COLO668 (cell line): ENCODE measurements around the gene LRRC53.

Experiments
- DNase-seq: peaks from one replicate; lab custom pipeline; 2025; ENCODE audit not compliant: unreplicated experiment; lab: John Stamatoyannopoulos, UW

Gene LRRC53

GRCh38 chr1:74498901-74499300 is 13.5 kb downstream of the LRRC53 start:
- DNase-seq: no peak

- DNase-seq: no peak
Measured at GRCh38 chr1:74496669-74497068, 15.7 kb downstream of the LRRC53 start.

GRCh38 chr1:74486036-74486435 is 26.4 kb downstream of the LRRC53 start:
- DNase-seq: no peak

GRCh38 chr1:74485622-74486021 is 26.8 kb downstream of the LRRC53 start:
- no peak for DNase-seq

- no peak for DNase-seq
Measured at GRCh38 chr1:74481607-74482006, 30.8 kb downstream of the LRRC53 start.

GRCh38 chr1:74480068-74480467 is 32.3 kb downstream of the LRRC53 start:
- no peak for DNase-seq

- no peak for DNase-seq
Measured at GRCh38 chr1:74478979-74479378, 33.4 kb downstream of the LRRC53 start.

GRCh38 chr1:74474585-74474984 is 37.8 kb downstream of the LRRC53 start:
- DNase-seq: no peak

- no peak for DNase-seq
Measured at GRCh38 chr1:74471470-74471869, 40.9 kb downstream of the LRRC53 start.

- DNase-seq: no peak
Measured at GRCh38 chr1:74470936-74471335, 41.5 kb downstream of the LRRC53 start.

- no peak for DNase-seq
Measured at GRCh38 chr1:74470251-74470650, 42.2 kb downstream of the LRRC53 start.

GRCh38 chr1:74468982-74469603 is 43.3 kb downstream of the LRRC53 start:
- DNase-seq: no peak

- DNase-seq: peak; percentile 28
Measured at GRCh38 chr1:74467786-74468377, 44.5 kb downstream of the LRRC53 start.

GRCh38 chr1:74465193-74465681 is 47.2 kb downstream of the LRRC53 start:
- no peak for DNase-seq

GRCh38 chr1:74464037-74464436 is 48.4 kb downstream of the LRRC53 start:
- no peak for DNase-seq

- DNase-seq: no peak
Measured at GRCh38 chr1:74463333-74463988, 49.0 kb downstream of the LRRC53 start.

- DNase-seq: no peak
Measured at GRCh38 chr1:74457253-74457652, 55.2 kb downstream of the LRRC53 start.

GRCh38 chr1:74455390-74455789 is 57.0 kb downstream of the LRRC53 start:
- DNase-seq: no peak

GRCh38 chr1:74453277-74453676 is 59.1 kb downstream of the LRRC53 start:
- DNase-seq: no peak

- DNase-seq: no peak
Measured at GRCh38 chr1:74452035-74452434, 60.4 kb downstream of the LRRC53 start.

GRCh38 chr1:74437035-74437434 is 75.4 kb downstream of the LRRC53 start:
- DNase-seq: no peak

- no peak for DNase-seq
Measured at GRCh38 chr1:74436078-74436477, 76.3 kb downstream of the LRRC53 start.
